ELF-1 (cell line): Measurements from ENCODE around the gene MYO3B.

Source experiments
- DNase-seq: peaks from one replicate; pipeline ENCODE4 v3.0.0-alpha.2; 2016; ENCODE audit warnings: low read depth, low spot score

MYO3B gene

GRCh38 chr2:170368370-170368769 lies 190.4 kb downstream of the MYO3B start:
- DNase-seq = no peak

GRCh38 chr2:170369228-170369627 lies 191.3 kb downstream of the MYO3B start:
- DNase-seq = no peak

- DNase-seq = no peak
Measured at GRCh38 chr2:170369894-170370293, 191.9 kb downstream of the MYO3B start.

GRCh38 chr2:170371231-170371998 lies 193.5 kb downstream of the MYO3B start:
- DNase-seq = no peak

DNA sequence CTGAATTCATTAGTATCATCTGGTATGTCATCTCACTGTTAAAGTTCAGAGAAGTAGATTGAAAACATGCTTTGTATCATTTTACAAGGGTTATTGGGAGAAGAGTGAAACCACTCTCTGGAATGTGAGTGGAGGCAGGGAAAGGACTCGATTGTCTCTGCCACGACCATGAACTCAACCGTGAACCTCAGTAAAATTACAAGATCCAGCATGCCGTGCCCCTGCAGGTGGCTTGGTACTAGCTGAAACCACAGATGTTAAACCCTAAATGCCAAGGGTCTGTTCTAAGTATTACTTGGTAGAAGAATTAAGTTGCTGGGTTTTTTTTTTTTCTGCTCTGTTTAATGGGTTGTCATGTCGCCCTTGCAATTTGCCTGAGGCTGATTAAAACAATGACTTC lies 197.2 kb downstream of the MYO3B start:
- DNase-seq = no peak

- no peak for DNase-seq
Measured at GRCh38 chr2:170377500-170378207, 199.7 kb downstream of the MYO3B start.

DNA sequence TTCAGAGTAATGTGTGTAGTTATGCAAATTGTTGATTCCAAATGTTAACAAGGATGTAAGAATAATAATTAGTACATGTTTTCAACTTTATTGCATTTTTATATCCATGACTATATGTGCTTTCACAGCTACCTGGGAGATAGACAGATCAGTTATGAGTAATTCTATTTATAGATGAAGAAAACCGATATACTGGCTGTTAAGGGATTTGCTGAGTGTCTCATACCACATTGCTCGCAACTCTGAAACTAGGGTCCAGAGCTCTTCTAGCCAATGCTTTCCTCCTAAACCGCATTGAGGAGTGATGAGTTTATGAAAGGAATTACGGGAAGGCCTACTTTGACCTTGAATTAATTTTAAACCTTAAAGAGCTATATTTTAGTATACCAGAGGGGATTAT lies 202.3 kb downstream of the MYO3B start:
- DNase-seq = no peak

- DNase-seq = no peak
Measured at GRCh38 chr2:170381678-170382077, 203.7 kb downstream of the MYO3B start.

DNA sequence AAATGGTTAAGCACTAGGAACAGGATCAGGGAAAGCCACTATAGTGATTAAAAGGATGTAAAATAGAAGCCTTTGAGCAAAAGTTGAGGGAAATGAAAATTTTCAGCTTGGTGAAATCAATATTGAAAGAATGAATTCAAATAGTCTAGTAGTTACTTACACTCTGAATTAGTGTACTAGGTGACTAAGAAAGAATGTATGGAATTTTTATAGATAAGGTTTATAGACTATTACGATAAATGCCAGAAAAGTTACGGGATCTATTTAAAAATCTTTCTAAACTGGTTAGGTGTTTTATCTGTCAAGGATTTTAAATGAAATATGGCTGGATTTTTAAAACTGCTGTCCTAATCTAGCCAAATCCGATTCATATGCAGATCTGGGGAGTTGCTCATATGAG lies 208.6 kb downstream of the MYO3B start:
- DNase-seq = no peak

- DNase-seq = no peak
Measured at GRCh38 chr2:170391018-170391417, 213.1 kb downstream of the MYO3B start.

DNA sequence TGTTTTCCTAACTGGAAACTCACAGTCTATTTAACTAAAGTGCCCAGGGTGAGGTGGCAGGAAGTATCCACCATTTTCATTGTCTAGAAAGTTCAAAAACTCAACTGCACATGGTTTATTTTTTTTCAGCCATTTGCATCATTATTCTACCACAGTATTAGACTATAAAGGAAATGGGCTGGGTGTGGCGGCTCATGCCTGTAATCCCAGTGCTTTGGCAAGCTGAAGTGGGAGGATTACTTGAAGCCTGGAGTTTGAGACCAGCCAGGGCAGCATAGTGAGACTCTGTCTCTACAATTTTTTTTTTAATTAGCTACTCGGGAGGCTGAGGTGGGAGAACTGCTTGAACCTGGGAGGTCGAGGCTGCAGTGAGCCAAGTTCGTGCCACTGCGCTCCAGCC lies 213.8 kb downstream of the MYO3B start:
- DNase-seq = no peak

GRCh38 chr2:170393861-170394498 lies 216.0 kb downstream of the MYO3B start:
- no peak for DNase-seq

- no peak for DNase-seq
Measured at GRCh38 chr2:170394641-170395387, 216.9 kb downstream of the MYO3B start.

DNA sequence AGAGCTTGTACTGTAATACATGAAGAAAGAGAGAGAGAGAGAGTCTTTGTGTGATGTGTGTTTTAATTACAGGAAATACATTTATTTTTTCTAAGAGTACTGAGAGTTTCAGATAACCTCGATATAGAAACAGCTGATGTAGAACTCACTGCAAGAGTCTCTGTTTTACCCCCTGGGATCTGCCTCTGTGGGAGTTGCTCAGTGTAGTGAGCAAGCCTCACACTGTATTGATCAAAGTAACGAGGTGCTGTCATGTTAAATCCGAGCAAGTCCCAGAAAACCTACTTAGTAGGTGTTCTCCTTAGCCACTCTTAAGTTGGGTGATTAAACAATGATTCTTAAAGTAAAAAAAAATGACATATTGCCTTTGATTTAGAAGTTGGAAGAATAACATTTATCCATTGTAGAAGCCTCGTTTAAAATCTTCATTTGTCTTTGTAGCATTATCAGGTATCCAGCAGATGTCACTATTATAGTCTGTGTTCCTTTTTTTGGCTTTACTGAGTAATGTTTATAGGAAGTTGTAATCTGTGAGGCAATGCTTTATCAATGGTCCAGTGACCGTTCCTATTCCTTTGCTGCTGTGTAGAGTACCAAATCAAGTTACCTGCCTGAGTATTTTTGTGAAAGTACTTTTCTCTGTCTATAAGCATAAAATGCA lies 219.0 kb downstream of the MYO3B start:
- no peak for DNase-seq

GRCh38 chr2:170401187-170401586 lies 223.2 kb downstream of the MYO3B start:
- DNase-seq = no peak

- DNase-seq = no peak
Measured at GRCh38 chr2:170404846-170405245, 226.9 kb downstream of the MYO3B start.

GRCh38 chr2:170405326-170405725 lies 227.4 kb downstream of the MYO3B start:
- DNase-seq = no peak

- DNase-seq = no peak
Measured at GRCh38 chr2:170408461-170409163, 230.7 kb downstream of the MYO3B start.

GRCh38 chr2:170409164-170409535 lies 231.2 kb downstream of the MYO3B start:
- peak; percentile 79 for DNase-seq

DNA sequence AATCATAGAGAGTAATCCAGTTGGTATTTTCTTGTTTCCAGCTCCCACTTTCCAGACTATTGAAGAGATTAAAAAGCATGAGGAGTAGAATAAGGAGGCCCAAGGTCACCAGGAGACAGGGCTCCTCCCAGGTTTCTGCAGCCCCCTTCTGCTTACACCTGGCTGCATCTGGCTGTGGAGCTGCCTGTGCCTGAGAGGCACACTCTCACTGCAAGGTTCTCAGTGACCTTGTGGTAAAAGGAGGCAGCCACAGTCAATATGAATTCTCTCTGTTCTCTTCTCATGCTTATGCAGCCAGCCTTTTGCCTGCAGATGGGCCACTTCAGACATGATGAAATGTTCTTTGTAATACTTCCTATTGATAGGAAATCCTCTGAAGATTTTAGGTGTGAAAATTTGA lies 233.7 kb downstream of the MYO3B start:
- DNase-seq = no peak
